ENCODE results near the gene DDX25. TPM values are rescaled to one million over a fixed set of nuclear protein-coding genes. Genes with fewer than 3 reads are reported as not detected.

Gene DDX25
- total RNA-seq, 1 experiment from 2014 or later = not detected

- DNase-seq (ENCODE audit: low spot score) = no peak
Measured at GRCh38 chr11:125977333-125977732, 73.0 kb downstream of the DDX25 start.

GRCh38 chr11:125978181-125978716, 73.9 kb downstream of the DDX25 start:
- no peak for DNase-seq (ENCODE audit: low spot score)

Other genes with a start within 250 kb of the DDX25 start
- gene ACRV1, start 223.7 kb upstream of the DDX25 start, total RNA-seq (2014; rRNA removed; shearing (Covaris generic)) = not detected in 2 replicates
- gene PATE1, start 158.2 kb upstream of the DDX25 start, total RNA-seq (2014; rRNA removed; shearing (Covaris generic)) = not detected in 2 replicates
- gene PATE2, start 125.7 kb upstream of the DDX25 start, total RNA-seq (2014; rRNA removed; shearing (Covaris generic)) = not detected in 2 replicates
- gene PATE3, start 116.4 kb upstream of the DDX25 start, total RNA-seq (2014; rRNA removed; shearing (Covaris generic)) = not detected in 2 replicates
- gene PATE4, start 71.2 kb upstream of the DDX25 start, total RNA-seq (2014; rRNA removed; shearing (Covaris generic)) = not detected in 2 replicates
- gene HYLS1, start 16.8 kb upstream of the DDX25 start, total RNA-seq (2014; rRNA removed; shearing (Covaris generic)) = 14.0 and 18.2 TPM in 2 replicates
- 19.3 and 21.2 TPM in 2 replicates for gene PUS3, start 1.3 kb upstream of the DDX25 start, total RNA-seq (2014; rRNA removed; shearing (Covaris generic))
- not detected in 2 replicates for gene VSIG10L2, start 41.5 kb downstream of the DDX25 start, total RNA-seq (2014; rRNA removed; shearing (Covaris generic))
- gene CDON, start 158.4 kb downstream of the DDX25 start, total RNA-seq (2014; rRNA removed; shearing (Covaris generic)) = 10.1 and 13.4 TPM in 2 replicates